Muscle of arm (tissue), 12 donors: Measurements from ENCODE around the gene KRT6A. TPM values are rescaled to one million over a fixed set of nuclear protein-coding genes. Genes with fewer than 3 reads are reported as not detected.
"Not testable (repeated sequence)": the region's sequence is repeated elsewhere in the genome, so short reads cannot be mapped to it uniquely, and the experiment has no call there.

Source experiments
- DNase-seq: peaks from one replicate; pipeline ENCODE4 v3.0.0-alpha.2; 2013
- polyA plus RNA-seq, 12 donors: library from polyadenylated mRNA; unstranded; fragments of 120-200 nt; gene quantifications; one replicate each; pipeline ENCODE4 v1.2.1, GENCODE V29; 2013; ENCODE audit not compliant: insufficient read length in 12 of 12

KRT6A gene
- polyA plus RNA-seq, 12 donors, result 0.05 to 120 (median 5.8) TPM; not detected in 6

- no peak for DNase-seq
Observed at GRCh38 chr12:52502877-52503276, 9.8 kb upstream of the KRT6A start.

- no peak for DNase-seq
Observed at GRCh38 chr12:52501490-52501889, 8.4 kb upstream of the KRT6A start.

GRCh38 chr12:52500574-52500973, 7.5 kb upstream of the KRT6A start:
- not testable (repeated sequence) for DNase-seq

GRCh38 chr12:52499806-52500560, 6.9 kb upstream of the KRT6A start:
- DNase-seq, result no peak

- DNase-seq, result no peak
Observed at GRCh38 chr12:52498946-52499345, 5.9 kb upstream of the KRT6A start.

GRCh38 chr12:52497975-52498374, 4.9 kb upstream of the KRT6A start:
- no peak for DNase-seq

- no peak for DNase-seq
Observed at GRCh38 chr12:52496590-52497071, 3.6 kb upstream of the KRT6A start.

- no peak for DNase-seq
Observed at GRCh38 chr12:52496054-52496453, 3.0 kb upstream of the KRT6A start.

GRCh38 chr12:52495389-52495788, 2.3 kb upstream of the KRT6A start:
- DNase-seq, result no peak

GRCh38 chr12:52494518-52494917, 1.5 kb upstream of the KRT6A start:
- DNase-seq, result no peak

- DNase-seq, result no peak
Observed at GRCh38 chr12:52494100-52494499, 1.0 kb upstream of the KRT6A start.

- DNase-seq, result not testable (repeated sequence)
Observed at GRCh38 chr12:52492405-52492804, 652 bp downstream of the KRT6A start.

- DNase-seq, result not testable (repeated sequence)
Observed at GRCh38 chr12:52491495-52491894, 1.6 kb downstream of the KRT6A start.

GRCh38 chr12:52488736-52489135, 4.3 kb downstream of the KRT6A start:
- no peak for DNase-seq

- DNase-seq, result not testable (repeated sequence)
Observed at GRCh38 chr12:52487744-52488443, 5.2 kb downstream of the KRT6A start.

GRCh38 chr12:52487211-52487610, 5.8 kb downstream of the KRT6A start:
- DNase-seq, result no peak

GRCh38 chr12:52486166-52487105, 6.6 kb downstream of the KRT6A start:
- DNase-seq, result no peak

GRCh38 chr12:52480073-52480472, 13.0 kb downstream of the KRT6A start:
- no peak for DNase-seq

GRCh38 chr12:52477651-52478050, 15.4 kb downstream of the KRT6A start:
- no peak for DNase-seq

GRCh38 chr12:52474212-52474611, 18.8 kb downstream of the KRT6A start:
- DNase-seq, result no peak

GRCh38 chr12:52473768-52474167, 19.3 kb downstream of the KRT6A start, which contains the start of gene KRT6C:
TSS of gene KRT6C (minus strand) at chr12:52473805. CDS start at chr12:52473737, 68 bp downstream.
- no peak for DNase-seq

- DNase-seq, result no peak
Observed at GRCh38 chr12:52469853-52470252, 23.2 kb downstream of the KRT6A start.
